K562 treated with DMSO at 1 percent for 24 hours (cell line): ENCODE data around the gene TBCA. TPM values are rescaled to one million over a fixed set of nuclear protein-coding genes. Genes with fewer than 3 reads are reported as not detected.

Source experiments
- total RNA-seq: library from RNA; unstranded; fragments of 300-600 nt; gene quantifications from 2 replicates; pipeline ENCODE4 v1.2.3, GENCODE V29; 2022; ENCODE audit warnings: low read depth; ENCODE audit not compliant: insufficient read depth

The TBCA gene
- total RNA-seq, result 367 and 384 TPM in 2 replicates

GRCh38 chr5:77775790-77776553 lies at the start of gene TBCA:
Gene TBCA (minus strand): TSS chr5:77776339. CDS start chr5:77776257, 82 bp downstream.

Other genes starting within 250 kb of the TBCA start
- 0.51 and 1.1 TPM in 2 replicates for gene OTP, start 137.6 kb downstream of the TBCA start, total RNA-seq